ENCODE results near the gene FAM24A.

DNA sequence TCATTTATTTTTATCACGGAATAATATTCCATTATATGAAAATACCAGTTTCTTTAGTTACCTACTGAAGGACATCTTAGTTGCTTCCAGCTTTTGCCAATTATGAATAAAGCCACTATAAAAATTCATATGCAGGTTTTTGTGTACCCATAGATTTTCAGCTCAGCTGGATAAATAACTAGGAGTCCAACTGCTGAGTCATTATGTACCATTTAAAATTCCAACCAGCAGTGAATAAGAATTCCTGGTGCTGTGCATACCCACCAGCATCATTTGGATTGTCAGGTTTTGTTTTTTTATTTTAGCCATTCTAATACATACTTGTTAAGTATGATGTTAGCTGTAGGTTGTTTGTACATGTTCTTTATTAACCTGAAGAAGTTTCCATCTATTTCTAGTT lies 45.5 kb upstream of the FAM24A start:
- TF ChIP-seq, protein P1, sequence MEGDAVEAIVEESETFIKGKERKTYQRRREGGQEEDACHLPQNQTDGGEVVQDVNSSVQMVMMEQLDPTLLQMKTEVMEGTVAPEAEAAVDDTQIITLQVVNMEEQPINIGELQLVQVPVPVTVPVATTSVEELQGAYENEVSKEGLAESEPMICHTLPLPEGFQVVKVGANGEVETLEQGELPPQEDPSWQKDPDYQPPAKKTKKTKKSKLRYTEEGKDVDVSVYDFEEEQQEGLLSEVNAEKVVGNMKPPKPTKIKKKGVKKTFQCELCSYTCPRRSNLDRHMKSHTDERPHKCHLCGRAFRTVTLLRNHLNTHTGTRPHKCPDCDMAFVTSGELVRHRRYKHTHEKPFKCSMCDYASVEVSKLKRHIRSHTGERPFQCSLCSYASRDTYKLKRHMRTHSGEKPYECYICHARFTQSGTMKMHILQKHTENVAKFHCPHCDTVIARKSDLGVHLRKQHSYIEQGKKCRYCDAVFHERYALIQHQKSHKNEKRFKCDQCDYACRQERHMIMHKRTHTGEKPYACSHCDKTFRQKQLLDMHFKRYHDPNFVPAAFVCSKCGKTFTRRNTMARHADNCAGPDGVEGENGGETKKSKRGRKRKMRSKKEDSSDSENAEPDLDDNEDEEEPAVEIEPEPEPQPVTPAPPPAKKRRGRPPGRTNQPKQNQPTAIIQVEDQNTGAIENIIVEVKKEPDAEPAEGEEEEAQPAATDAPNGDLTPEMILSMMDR (optimal IDR thresholded peaks at IDR 0.05 in 1 of 3, IDR thresholded peaks at IDR 0.05 in 1 of 3, conservative IDR thresholded peaks at IDR 0.05 in 1 of 3; ENCODE audit: extremely low read depth in 1 of 3, insufficient read depth in 2 of 3, low read length in 3 of 3), result no peak
- TF ChIP-seq EZH2 (IDR thresholded peaks at IDR 0.05; ENCODE audit: low read length), result no peak
